ENCODE measurements around the gene TGIF2. TPM values are rescaled to one million over a fixed set of nuclear protein-coding genes. Genes with fewer than 3 reads are reported as not detected.

Gene TGIF2
- total and polyA plus RNA-seq, 2 donors (not counting 1 experiment from before 2014, with no cell fraction given): 24.0 to 45.6 TPM

DNA sequence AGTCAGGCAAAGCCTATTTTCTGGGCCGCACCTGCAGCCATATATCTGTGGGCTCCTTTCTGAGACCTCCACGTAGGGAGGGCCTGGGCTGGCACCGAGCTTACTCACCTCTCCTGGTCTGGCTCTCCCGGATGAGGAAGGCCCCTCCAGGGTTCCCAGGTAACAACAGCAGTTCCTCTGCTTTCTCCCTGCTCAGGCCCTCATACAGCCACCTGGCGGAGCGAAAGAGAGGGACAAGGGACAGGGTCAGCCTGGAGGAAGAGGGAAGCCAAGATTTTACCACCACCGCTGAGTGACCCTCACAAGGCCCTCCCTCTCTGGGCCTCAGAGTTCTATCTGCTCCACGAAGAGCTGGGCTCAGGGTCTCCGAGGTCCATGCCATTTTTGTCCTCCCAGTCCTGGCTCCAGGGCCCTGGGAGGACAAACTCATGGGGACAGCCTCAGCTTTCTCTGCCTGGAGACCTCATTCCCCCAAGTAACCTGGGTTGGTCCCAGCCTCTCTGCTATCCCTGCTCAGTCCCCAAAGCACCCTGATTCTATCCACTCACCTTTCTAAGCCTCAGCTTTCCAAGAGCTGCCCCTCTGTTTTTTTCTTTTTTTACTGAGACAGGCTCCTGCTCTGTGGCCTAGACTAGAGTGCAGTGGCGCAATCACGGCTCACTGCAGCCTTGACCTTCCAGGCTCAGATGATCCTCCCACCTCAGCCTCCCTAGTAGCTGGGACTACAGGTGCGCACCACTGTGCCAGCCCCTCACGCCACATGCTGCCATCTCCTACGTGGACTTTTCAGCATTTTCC lies 59.3 kb downstream of the TGIF2 start:
- DNase-seq (no peak), ATAC-seq (ENCODE audit: low read depth) (no peak)
- WGBS (ENCODE audit: insufficient coverage): 96% methylated on average over 14 of the region's 14 CpGs
- H3K4me3 ChIP-seq (ENCODE audit: control extremely low read depth in 1 of 5, extremely low read depth in 1 of 5, insufficient read depth in 1 of 5, low read depth in 2 of 5, low read length in 4 of 5): no peak overlapping the region
- H3K36me3 ChIP-seq (replicated peaks in 1 of 2; ENCODE audit: control extremely low read depth in 1 of 2, control insufficient read depth in 1 of 2, extremely low read depth in 1 of 2, insufficient read depth in 2 of 2, low read length in 1 of 2): no peaks in the 10 kb centered on the region
- no peak overlapping the region for H3K9ac ChIP-seq (ENCODE audit: low read length)
- no peak overlapping the region for H2AFZ ChIP-seq (ENCODE audit: insufficient read depth, low read depth, low read length, poor library complexity, severe bottlenecking)
- no peak overlapping the region for H3K27ac ChIP-seq (ENCODE audit: low read length in 2 of 2)
- H4K20me1 ChIP-seq (ENCODE audit: control insufficient read depth, insufficient read depth, low read length, poor library complexity, severe bottlenecking): no peaks in the 10 kb centered on the region
- H3K27me3 Mint-ChIP-seq: no peaks in the 10 kb centered on the region
- no peak overlapping the region for H3K4me2 ChIP-seq (replicated peaks; ENCODE audit: low read depth, low read length, poor library complexity, severe bottlenecking)
- intact Hi-C loops (cut with micrococcal nuclease): no loop called here
- no peaks in the 10 kb centered on the region for H3K9me3 ChIP-seq (ENCODE audit: control extremely low read depth in 1 of 3, control insufficient read depth in 2 of 3, insufficient read depth in 1 of 3, low read length in 2 of 3)
- H3K79me2 ChIP-seq (ENCODE audit: control insufficient read depth, insufficient read depth, low read length): no peaks in the 10 kb centered on the region
- peaks cover 9 to 11% of the 10 kb centered on the region in 2 donors for H3K4me1 ChIP-seq (ENCODE audit: control insufficient read depth in 2 of 2, insufficient read depth in 2 of 2, low read length in 2 of 2)
- H3K4me3 Mint-ChIP-seq: no peak overlapping the region
- H3K27me3 ChIP-seq (replicated peaks in 1 of 4; ENCODE audit: control extremely low read depth in 1 of 4, control insufficient read depth in 3 of 4, insufficient read depth in 4 of 4, low read length in 3 of 4): no peaks in the 10 kb centered on the region
- no peaks in the 10 kb centered on the region for H3K9me3 Mint-ChIP-seq (ENCODE audit: insufficient read depth)
- CTCF ChIA-PET: no interaction called here
- no peak for TF ChIP-seq EZH2 (IDR thresholded peaks at IDR 0.05; ENCODE audit: borderline replicate concordance, insufficient read depth, low read depth, low read length, poor library complexity, severe bottlenecking)
- TF ChIP-seq CTCF (IDR thresholded peaks at IDR 0.05): no peak
- POLR2A ChIA-PET: no interaction called here
- H3K4me1 Mint-ChIP-seq: peaks cover 13% of the 10 kb centered on the region
- no peak overlapping the region for H3K27ac Mint-ChIP-seq

DNA sequence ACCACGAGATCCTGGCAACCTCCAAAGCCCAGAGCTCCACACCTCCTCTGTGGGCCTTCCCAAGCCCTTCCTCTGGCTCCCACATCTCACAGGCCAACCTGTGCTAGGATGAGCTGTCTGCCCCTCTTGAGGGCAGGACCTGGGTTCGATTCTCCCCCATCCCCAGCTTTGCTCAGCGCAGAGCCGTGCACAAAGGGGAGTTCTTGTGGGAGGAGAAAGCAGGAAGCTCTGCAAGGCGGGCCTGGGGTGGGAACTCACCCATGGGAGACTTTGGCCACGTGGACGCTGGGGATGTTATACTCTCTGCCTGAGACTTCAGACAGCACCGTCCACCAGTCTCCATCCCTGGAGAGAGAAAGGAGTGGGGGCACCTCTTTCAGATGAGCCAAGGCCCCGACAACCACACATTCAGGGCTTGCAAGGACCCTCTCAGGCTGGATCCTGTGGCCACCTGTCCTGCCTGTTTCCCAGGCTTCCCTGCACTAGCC lies 59.9 kb downstream of the TGIF2 start:
- no peaks in the 10 kb centered on the region for H3K9me3 Mint-ChIP-seq (ENCODE audit: insufficient read depth)
- Histone ChIP-seq H3K79me2 (ENCODE audit: control insufficient read depth, insufficient read depth, low read length) (no peaks in the 10 kb centered on the region), H3K4me2 (replicated peaks; ENCODE audit: low read depth, low read length, poor library complexity, severe bottlenecking) (no peak overlapping the region), H2AFZ (ENCODE audit: insufficient read depth, low read depth, low read length, poor library complexity, severe bottlenecking) (no peak overlapping the region), H3K27ac (ENCODE audit: low read length in 2 of 2) (no peak overlapping the region), H3K27me3 (replicated peaks in 1 of 4; ENCODE audit: control extremely low read depth in 1 of 4, control insufficient read depth in 3 of 4, insufficient read depth in 4 of 4, low read length in 3 of 4) (no peaks in the 10 kb centered on the region), H3K36me3 (replicated peaks in 1 of 2; ENCODE audit: control extremely low read depth in 1 of 2, control insufficient read depth in 1 of 2, extremely low read depth in 1 of 2, insufficient read depth in 2 of 2, low read length in 1 of 2) (no peaks in the 10 kb centered on the region), H3K4me3 (ENCODE audit: control extremely low read depth in 1 of 5, extremely low read depth in 1 of 5, insufficient read depth in 1 of 5, low read depth in 2 of 5, low read length in 4 of 5) (no peak overlapping the region), H3K9me3 (ENCODE audit: control extremely low read depth in 1 of 3, control insufficient read depth in 2 of 3, insufficient read depth in 1 of 3, low read length in 2 of 3) (no peaks in the 10 kb centered on the region), H4K20me1 (ENCODE audit: control insufficient read depth, insufficient read depth, low read length, poor library complexity, severe bottlenecking) (no peaks in the 10 kb centered on the region), H3K9ac (ENCODE audit: low read length) (no peak overlapping the region), H3K4me1 (ENCODE audit: control insufficient read depth in 2 of 2, insufficient read depth in 2 of 2, low read length in 2 of 2) (peaks cover 9 to 11% of the 10 kb centered on the region in 2 donors)
- H3K27ac Mint-ChIP-seq: no peak overlapping the region
- 98% methylated on average over 7 of the region's 9 CpGs for WGBS (ENCODE audit: insufficient coverage)
- TF ChIP-seq CTCF (IDR thresholded peaks at IDR 0.05) (no peak), EZH2 (IDR thresholded peaks at IDR 0.05; ENCODE audit: borderline replicate concordance, insufficient read depth, low read depth, low read length, poor library complexity, severe bottlenecking) (no peak)
- CTCF ChIA-PET: no interaction called here
- intact Hi-C loops (cut with micrococcal nuclease): no loop called here
- POLR2A ChIA-PET: no interaction called here
- ATAC-seq (ENCODE audit: low read depth): no peak
- H3K27me3 Mint-ChIP-seq: no peaks in the 10 kb centered on the region
- H3K4me1 Mint-ChIP-seq: peaks cover 13% of the 10 kb centered on the region
- no peak for DNase-seq
- no peak overlapping the region for H3K4me3 Mint-ChIP-seq

All from B cell (primary cell).